Spleen (tissue), 11 donors: ENCODE results near the gene ZFYVE19. TPM values are rescaled to one million over a fixed set of nuclear protein-coding genes. Genes with fewer than 3 reads are reported as not detected.

ENCODE experiments used
- DNase-seq: peaks from one replicate; pipeline ENCODE4 v3.0.0-alpha.2; 2020
- H3K27ac ChIP-seq, 8 donors: fragments of 200-600 bp; sonication (generic) in 7 of 8; 1 replicate in 4 of 8; 2 replicates in 4 of 8; pipeline versions ENCODE4 v1.5.0 to v1.8.0; 2016 to 2021; ENCODE audit warnings: inconsistent platforms in 4 of 8, mild to moderate bottlenecking in 4 of 8, moderate library complexity in 1 of 8
- H3K27me3 ChIP-seq, 7 donors: fragments of 200-600 bp; sonication (generic) in 6 of 7; replicated peaks in 1 of 7; 1 replicate in 4 of 7; 2 replicates in 3 of 7; pipeline versions ENCODE4 v1.5.0 to v1.8.0; 2016 to 2021; ENCODE audit warnings: inconsistent platforms in 3 of 7, mild to moderate bottlenecking in 1 of 7
- H3K36me3 ChIP-seq, 6 donors: fragments of 200-600 bp; sonication (generic) in 5 of 6; 1 replicate in 4 of 6; 2 replicates in 2 of 6; pipeline versions ENCODE4 v1.5.0 to v1.8.0; 2016 to 2021; ENCODE audit warnings: inconsistent platforms in 2 of 6
- H3K4me1 ChIP-seq, 6 donors: fragments of 200-600 bp; sonication (generic) in 5 of 6; 1 replicate in 3 of 6; 2 replicates in 3 of 6; pipeline versions ENCODE4 v1.5.0 to v1.8.0; 2016 to 2021; ENCODE audit warnings: inconsistent platforms in 3 of 6
- H3K4me3 ChIP-seq, 8 donors: fragments of 200-600 bp; sonication (generic) in 7 of 8; 1 replicate in 4 of 8; 2 replicates in 4 of 8; pipeline versions ENCODE4 v1.5.0 to v1.8.0; 2016 to 2021; ENCODE audit warnings: inconsistent platforms in 4 of 8, mild to moderate bottlenecking in 4 of 8, moderate library complexity in 2 of 8
- H3K9me3 ChIP-seq, 8 donors: fragments of 200-600 bp; sonication (generic) in 7 of 8; 1 replicate in 4 of 8; 2 replicates in 4 of 8; pipeline versions ENCODE4 v1.5.0 to v1.8.0; 2016 to 2021; ENCODE audit warnings: inconsistent platforms in 4 of 8
- POLR2A ChIP-seq, 3 donors: fragments of 450-650 bp; IDR thresholded peaks; one replicate each; pipeline ENCODE4 v1.5.1; 2017; ENCODE audit warnings: antibody characterized with exemption in 3 of 3, mild to moderate bottlenecking in 1 of 3
- POLR2AphosphoS5 ChIP-seq, 3 donors: sonication (generic); formaldehyde crosslinking; IDR thresholded peaks; one replicate each; pipeline ENCODE4 v1.5.1; 2017; ENCODE audit warnings: antibody characterized with exemption in 3 of 3
- WGBS, 5 donors: extraction: QIAGEN DNeasy Blood & Tissue Kit in 3 of 5; methylation state at CpG; one replicate each; pipeline versions ENCODE4 v1.1.5 to v1.1.7; 2013 to 2018; 5-methylcytosine and 5-hydroxymethylcytosine counted together
- intact Hi-C: fragments of 100-400 bp; cut with DNase I; formaldehyde crosslinking; loops from one replicate; pipeline ENCODE4 v1.15.0; 2023; ENCODE audit warnings: low total_unique reads
- polyA plus RNA-seq, 3 donors: library from polyadenylated mRNA; stranded (reverse); fragments of 200-250 nt; gene quantifications; one replicate each; pipeline ENCODE4 v1.2.1, GENCODE V29; 2013
- total RNA-seq, 7 donors: library from RNA; depleted of rRNA in 3 of 7; stranded (reverse); fragments of >200 nt in 3 of 7; fragmentation: NEBNext Ultra II Directional in 4 of 7; extraction: Animal tissue kit (Norgen Biotek cat#: 25700) in 4 of 7; gene quantifications; one replicate each; pipeline versions ENCODE4 v1.1.0 to v1.2.1, GENCODE V29; 2016 to 2021
- TF ChIP-seq, protein P1 (sequence below), 11 experiments: fragments of 200-600 bp in 7 of 11; fragments of 450-650 bp in 4 of 11; sonication (generic) in 4 of 11; IDR thresholded peaks in 8 of 11; conservative IDR thresholded peaks in 3 of 11; 1 replicate in 7 of 11; 2 replicates in 4 of 11; pipeline versions ENCODE4 v1.4.0 to v1.8.0; 2016 to 2021; ENCODE audit warnings: antibody characterized with exemption in 11 of 11, inconsistent platforms in 4 of 11, mild to moderate bottlenecking in 1 of 11
- donor health status: healthy with polysubstance abuse.
- donor health status: DM: no; HTN: no; CAD: no; lungs with moderate emphysema.
- donor health status: DM: no; HTN: no; CAD: no.
- donor health status: Bipolar disorder and iron deficiency.
- donor health status: healthy.
- donor health status: DM: no; HTN: no; CAD: no.
- donor health status: DM: yes; HTN: yes; CAD: no.

Gene ZFYVE19
- total and polyA plus RNA-seq, 10 donors = 16.1 to 31.7 (median 22.3) TPM

DNA sequence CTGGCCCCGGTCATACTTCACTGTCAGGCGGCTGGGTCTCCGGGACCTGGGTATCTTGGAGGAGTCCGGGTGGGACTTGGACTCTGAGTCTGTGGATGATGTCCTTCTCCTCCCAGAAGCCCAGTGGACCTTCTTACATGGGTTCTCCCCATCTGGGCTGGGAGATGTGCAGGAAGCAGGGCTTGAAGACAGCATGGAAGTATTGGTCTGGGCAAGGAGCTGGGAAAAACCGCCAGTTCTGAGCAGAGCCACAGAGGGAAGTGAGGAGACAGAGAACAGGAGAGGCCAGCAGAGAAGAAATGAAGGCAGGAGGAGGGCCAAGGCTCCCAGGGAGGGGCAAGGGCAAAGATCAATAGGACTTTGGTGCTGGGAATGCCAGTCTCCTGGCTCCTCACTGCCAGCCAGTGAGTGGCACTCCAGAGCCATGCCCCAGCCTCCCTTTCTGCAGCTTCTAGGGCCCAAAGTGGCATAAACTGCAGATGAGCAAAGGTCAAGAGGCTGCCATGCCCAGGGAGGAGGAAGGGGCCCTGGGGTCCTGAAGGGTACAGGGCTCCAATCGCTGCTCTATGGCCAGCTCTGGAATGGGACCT lies 21.7 kb downstream of the ZFYVE19 start, which contains the start of gene PPP1R14D:
Gene PPP1R14D (minus strand): TSS at position 262 of the 590 bp plus-strand sequence. CDS start 67 bp downstream, at position 195.
- WGBS, 5 donors = 89 to 96% (median 92%) methylated on average over 6 of the region's 6 CpGs
- intact Hi-C loops = no loop called here
- H3K27ac ChIP-seq = no peak within 1 kb of the TSS
- no peaks in the 10 kb centered on the region for H3K9me3 ChIP-seq
- H3K36me3 ChIP-seq = no peaks in the 10 kb centered on the region
- no peak for DNase-seq
- TF ChIP-seq POLR2A (IDR thresholded peaks at IDR 0.05) (no peak), POLR2AphosphoS5 (IDR thresholded peaks at IDR 0.05) (no peak)
- TF ChIP-seq, protein P1, sequence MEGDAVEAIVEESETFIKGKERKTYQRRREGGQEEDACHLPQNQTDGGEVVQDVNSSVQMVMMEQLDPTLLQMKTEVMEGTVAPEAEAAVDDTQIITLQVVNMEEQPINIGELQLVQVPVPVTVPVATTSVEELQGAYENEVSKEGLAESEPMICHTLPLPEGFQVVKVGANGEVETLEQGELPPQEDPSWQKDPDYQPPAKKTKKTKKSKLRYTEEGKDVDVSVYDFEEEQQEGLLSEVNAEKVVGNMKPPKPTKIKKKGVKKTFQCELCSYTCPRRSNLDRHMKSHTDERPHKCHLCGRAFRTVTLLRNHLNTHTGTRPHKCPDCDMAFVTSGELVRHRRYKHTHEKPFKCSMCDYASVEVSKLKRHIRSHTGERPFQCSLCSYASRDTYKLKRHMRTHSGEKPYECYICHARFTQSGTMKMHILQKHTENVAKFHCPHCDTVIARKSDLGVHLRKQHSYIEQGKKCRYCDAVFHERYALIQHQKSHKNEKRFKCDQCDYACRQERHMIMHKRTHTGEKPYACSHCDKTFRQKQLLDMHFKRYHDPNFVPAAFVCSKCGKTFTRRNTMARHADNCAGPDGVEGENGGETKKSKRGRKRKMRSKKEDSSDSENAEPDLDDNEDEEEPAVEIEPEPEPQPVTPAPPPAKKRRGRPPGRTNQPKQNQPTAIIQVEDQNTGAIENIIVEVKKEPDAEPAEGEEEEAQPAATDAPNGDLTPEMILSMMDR (IDR thresholded peaks at IDR 0.05 in 8 of 11, conservative IDR thresholded peaks at IDR 0.05 in 3 of 11) = no peak
- no peaks in the 10 kb centered on the region for H3K27me3 ChIP-seq
- H3K4me3 ChIP-seq = no peak within 1 kb of the TSS
- H3K4me1 ChIP-seq = no peaks in the 10 kb centered on the region

DNA sequence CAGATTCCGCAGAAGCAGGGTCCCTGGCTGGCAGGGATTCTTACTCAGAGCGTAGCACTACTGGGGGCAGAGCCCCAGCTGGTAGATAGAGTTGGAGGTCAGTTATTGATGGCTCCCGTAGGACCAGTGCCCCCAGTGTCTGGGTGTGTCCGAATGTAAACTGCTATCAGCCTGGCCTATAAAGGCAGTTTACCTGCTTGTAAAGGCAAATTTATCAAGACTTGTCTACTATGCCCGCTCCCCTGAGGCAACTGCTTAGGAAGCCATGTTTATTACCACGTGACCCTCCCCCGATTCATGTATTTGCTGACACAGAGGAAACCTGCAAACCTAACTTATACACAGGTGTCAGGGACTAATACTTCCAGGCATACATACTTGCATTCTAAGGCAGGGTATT lies 22.2 kb downstream of the ZFYVE19 start:
- H3K27ac ChIP-seq = no peak overlapping the region
- 77 to 94% (median 87%) methylated on average over 7 of the region's 7 CpGs for WGBS, 5 donors
- no peaks in the 10 kb centered on the region for H3K4me1 ChIP-seq
- DNase-seq = no peak
- H3K4me3 ChIP-seq = no peak overlapping the region
- TF ChIP-seq POLR2AphosphoS5 (IDR thresholded peaks at IDR 0.05) (no peak), POLR2A (IDR thresholded peaks at IDR 0.05) (no peak)
- TF ChIP-seq, protein P1 (IDR thresholded peaks at IDR 0.05 in 8 of 11, conservative IDR thresholded peaks at IDR 0.05 in 3 of 11) = no peak
- H3K9me3 ChIP-seq = no peaks in the 10 kb centered on the region
- intact Hi-C loops = no loop called here
- H3K36me3 ChIP-seq = no peaks in the 10 kb centered on the region
- no peaks in the 10 kb centered on the region for H3K27me3 ChIP-seq

DNA sequence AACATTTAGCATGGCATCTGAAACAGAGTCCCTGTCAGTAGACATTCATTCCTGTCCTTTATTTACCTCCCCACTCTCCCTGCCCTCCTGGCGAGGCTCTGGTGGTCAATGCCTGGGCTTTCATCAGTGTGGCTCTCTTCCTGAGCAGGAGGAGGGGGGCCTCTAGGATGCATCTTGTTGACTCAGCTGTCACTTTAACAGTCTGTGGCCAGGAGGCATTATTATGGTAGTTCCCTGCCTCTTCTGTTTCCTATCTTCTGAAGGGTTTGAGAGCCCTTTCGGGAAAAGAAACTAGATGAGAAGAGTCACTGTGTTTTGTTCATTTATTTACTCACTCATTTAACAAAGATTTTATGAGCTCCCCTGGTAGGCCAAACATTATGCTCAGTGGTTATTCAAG lies 24.0 kb downstream of the ZFYVE19 start:
- H3K27me3 ChIP-seq = no peaks in the 10 kb centered on the region
- H3K4me3 ChIP-seq = no peak overlapping the region
- no peak overlapping the region for H3K27ac ChIP-seq
- no peak for DNase-seq
- H3K9me3 ChIP-seq = no peaks in the 10 kb centered on the region
- TF ChIP-seq, protein P1 (IDR thresholded peaks at IDR 0.05 in 8 of 11, conservative IDR thresholded peaks at IDR 0.05 in 3 of 11) = no peak
- TF ChIP-seq POLR2AphosphoS5 (IDR thresholded peaks at IDR 0.05) = no peak
- TF ChIP-seq POLR2A (IDR thresholded peaks at IDR 0.05) = no peak
- H3K36me3 ChIP-seq = no peaks in the 10 kb centered on the region
- no peaks in the 10 kb centered on the region for H3K4me1 ChIP-seq
- WGBS, 5 donors = 69 to 97% (median 80%) methylated on average over 2 of the region's 2 CpGs
- intact Hi-C loops = no loop called here

DNA sequence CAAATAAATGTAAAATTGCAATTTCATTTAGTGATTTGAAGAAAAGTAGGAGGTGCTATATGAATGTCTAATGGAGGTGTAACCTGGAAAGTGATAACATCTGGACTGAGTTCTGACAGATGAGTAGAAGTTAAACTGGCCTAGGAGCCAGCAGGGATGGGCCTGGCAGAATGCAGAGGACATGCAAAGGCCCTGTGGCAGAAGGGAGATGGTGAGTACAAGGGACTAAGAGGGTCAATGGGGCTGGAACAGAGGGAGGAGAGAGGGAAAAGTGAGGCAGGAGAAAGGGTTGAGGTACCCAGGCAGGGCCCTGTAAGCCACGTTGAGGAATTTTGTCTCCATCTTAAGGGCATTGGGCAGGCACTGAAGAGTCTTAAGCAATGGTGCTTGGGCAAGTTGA lies 25.0 kb downstream of the ZFYVE19 start:
- Histone ChIP-seq H3K27me3 (no peaks in the 10 kb centered on the region), H3K4me3 (no peak overlapping the region), H3K9me3 (no peaks in the 10 kb centered on the region), H3K36me3 (no peaks in the 10 kb centered on the region), H3K27ac (no peak overlapping the region), H3K4me1 (no peaks in the 10 kb centered on the region)
- 58 to 87% (median 73%) methylated on average over 1 of the region's 1 CpG for WGBS, 5 donors
- TF ChIP-seq POLR2AphosphoS5 (IDR thresholded peaks at IDR 0.05) (no peak), POLR2A (IDR thresholded peaks at IDR 0.05) (no peak)
- TF ChIP-seq, protein P1 (IDR thresholded peaks at IDR 0.05 in 8 of 11, conservative IDR thresholded peaks at IDR 0.05 in 3 of 11) = no peak
- no peak for DNase-seq
- intact Hi-C loops = no loop called here
